ENCODE results near the gene SLMAP.

DNA sequence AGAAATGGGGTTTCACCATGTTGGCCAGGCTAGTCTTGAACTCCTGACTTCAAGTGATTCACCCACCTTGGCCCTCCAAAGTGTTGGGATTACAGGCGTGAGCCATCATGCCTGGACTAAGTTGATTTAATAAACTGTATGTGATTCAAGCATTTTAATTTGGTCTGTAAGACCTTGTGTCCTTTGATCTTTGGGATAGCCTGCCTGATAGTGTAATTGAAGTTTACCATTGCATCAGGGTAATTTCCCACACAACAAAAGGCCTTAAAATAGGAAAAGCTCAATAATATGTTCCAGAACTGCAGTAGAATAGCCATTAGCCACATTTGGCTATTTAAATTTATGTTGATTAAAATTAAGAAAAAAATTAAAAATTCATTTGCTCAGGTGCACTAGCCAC, 38.0 kb upstream of the SLMAP start:
- TF ChIP-seq, protein P1, sequence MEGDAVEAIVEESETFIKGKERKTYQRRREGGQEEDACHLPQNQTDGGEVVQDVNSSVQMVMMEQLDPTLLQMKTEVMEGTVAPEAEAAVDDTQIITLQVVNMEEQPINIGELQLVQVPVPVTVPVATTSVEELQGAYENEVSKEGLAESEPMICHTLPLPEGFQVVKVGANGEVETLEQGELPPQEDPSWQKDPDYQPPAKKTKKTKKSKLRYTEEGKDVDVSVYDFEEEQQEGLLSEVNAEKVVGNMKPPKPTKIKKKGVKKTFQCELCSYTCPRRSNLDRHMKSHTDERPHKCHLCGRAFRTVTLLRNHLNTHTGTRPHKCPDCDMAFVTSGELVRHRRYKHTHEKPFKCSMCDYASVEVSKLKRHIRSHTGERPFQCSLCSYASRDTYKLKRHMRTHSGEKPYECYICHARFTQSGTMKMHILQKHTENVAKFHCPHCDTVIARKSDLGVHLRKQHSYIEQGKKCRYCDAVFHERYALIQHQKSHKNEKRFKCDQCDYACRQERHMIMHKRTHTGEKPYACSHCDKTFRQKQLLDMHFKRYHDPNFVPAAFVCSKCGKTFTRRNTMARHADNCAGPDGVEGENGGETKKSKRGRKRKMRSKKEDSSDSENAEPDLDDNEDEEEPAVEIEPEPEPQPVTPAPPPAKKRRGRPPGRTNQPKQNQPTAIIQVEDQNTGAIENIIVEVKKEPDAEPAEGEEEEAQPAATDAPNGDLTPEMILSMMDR (IDR thresholded peaks at IDR 0.05; ENCODE audit: insufficient read depth, low read depth, low read length): no peak
- no peak for TF ChIP-seq EZH2 (IDR thresholded peaks at IDR 0.05; ENCODE audit: insufficient read depth, low read length)
